Breast epithelium (tissue), 4 donors: ENCODE results near the gene ARHGEF17. TPM values are rescaled to one million over a fixed set of nuclear protein-coding genes. Genes with fewer than 3 reads are reported as not detected.

Experiments used
- DNase-seq, 2 donors: peaks; one replicate each; pipeline ENCODE4 v3.0.0-alpha.2; 2019; ENCODE audit warnings: low spot score in 2 of 2
- H3K27ac ChIP-seq, 2 donors: fragments of 200-600 bp; sonication (generic) in 1 of 2; one replicate each; pipeline ENCODE4 v1.5.1; 2016 to 2019; ENCODE audit warnings: mild to moderate bottlenecking in 1 of 2
- H3K27me3 ChIP-seq, 2 donors: fragments of 200-600 bp; sonication (generic) in 1 of 2; one replicate each; pipeline versions ENCODE4 v1.5.1 to v1.6.0; 2017 to 2019; ENCODE audit warnings: control low read depth in 1 of 2, mild to moderate bottlenecking in 1 of 2
- H3K36me3 ChIP-seq: fragments of 200-600 bp; one replicate; pipeline ENCODE4 v1.5.1; 2019
- H3K4me1 ChIP-seq, 2 donors: fragments of 200-600 bp; sonication (generic); one replicate each; pipeline ENCODE4 v1.5.1; 2016 to 2019; ENCODE audit warnings: control low read depth in 1 of 2
- H3K4me3 ChIP-seq, 3 donors: fragments of 200-600 bp; sonication (generic); 1 replicate in 2 of 3; 2 replicates in 1 of 3; pipeline ENCODE4 v1.5.1; 2016 to 2019; ENCODE audit warnings: mild to moderate bottlenecking in 3 of 3, moderate library complexity in 2 of 3
- H3K9me3 ChIP-seq, 2 donors: fragments of 200-600 bp; sonication (generic) in 1 of 2; one replicate each; pipeline ENCODE4 v1.5.1; 2016 to 2019; ENCODE audit warnings: control low read depth in 1 of 2
- POLR2A ChIP-seq: fragments of 450-650 bp; IDR thresholded peaks from one replicate; pipeline ENCODE4 v1.6.1; 2016; ENCODE audit warnings: antibody characterized with exemption, mild to moderate bottlenecking, moderate library complexity
- POLR2AphosphoS5 ChIP-seq, 3 donors: sonication (generic); formaldehyde crosslinking; IDR thresholded peaks; one replicate each; pipeline ENCODE4 v1.6.1; 2017; ENCODE audit warnings: antibody characterized with exemption in 3 of 3
- intact Hi-C: fragments of 100-400 bp; cut with DNase I; formaldehyde crosslinking; loops from one replicate; pipeline ENCODE4 v1.15.1; 2023; ENCODE audit warnings: low total_unique reads
- total RNA-seq, 3 donors: library from RNA; depleted of rRNA; stranded (reverse); fragments of >200 nt; gene quantifications; one replicate each; pipeline ENCODE4 v1.1.0, GENCODE V29; 2016
- TF ChIP-seq, protein P1 (sequence below), 3 donors: fragments of 450-650 bp; IDR thresholded peaks; one replicate each; pipeline ENCODE4 v1.5.1; 2016 to 2017; ENCODE audit warnings: antibody characterized with exemption in 3 of 3, mild to moderate bottlenecking in 3 of 3, moderate library complexity in 3 of 3

The ARHGEF17 gene
- total RNA-seq, 3 donors from 2014 or later: 28.8 to 54.7 (median 38.2) TPM

DNA sequence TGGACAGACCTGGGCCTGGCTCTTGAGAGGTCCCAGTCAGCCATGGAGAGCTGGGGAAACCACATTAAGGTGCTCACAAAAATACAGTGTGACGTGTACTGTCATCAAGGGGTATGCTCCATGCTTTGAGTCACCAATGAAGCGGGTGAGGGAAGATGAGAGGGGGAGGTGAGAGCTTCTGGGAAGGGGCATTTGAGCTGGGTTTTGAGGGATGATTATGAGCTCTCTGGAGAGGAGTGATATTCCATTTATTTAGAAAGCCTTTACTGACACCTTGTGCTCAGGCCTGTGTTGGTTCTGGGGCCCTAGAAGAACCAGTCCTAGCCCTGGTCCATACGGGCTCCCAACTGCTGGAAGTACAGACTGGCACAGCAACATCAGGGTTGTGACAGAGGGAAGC lies 10.4 kb upstream of the ARHGEF17 start:
- Histone ChIP-seq H3K27ac (no peak overlapping the region), H3K27me3 (no peaks in the 10 kb centered on the region), H3K4me3 (no peak overlapping the region), H3K4me1 (no peaks in the 10 kb centered on the region), H3K36me3 (no peaks in the 10 kb centered on the region), H3K9me3 (no peaks in the 10 kb centered on the region)
- no peak for DNase-seq
- TF ChIP-seq, protein P1, sequence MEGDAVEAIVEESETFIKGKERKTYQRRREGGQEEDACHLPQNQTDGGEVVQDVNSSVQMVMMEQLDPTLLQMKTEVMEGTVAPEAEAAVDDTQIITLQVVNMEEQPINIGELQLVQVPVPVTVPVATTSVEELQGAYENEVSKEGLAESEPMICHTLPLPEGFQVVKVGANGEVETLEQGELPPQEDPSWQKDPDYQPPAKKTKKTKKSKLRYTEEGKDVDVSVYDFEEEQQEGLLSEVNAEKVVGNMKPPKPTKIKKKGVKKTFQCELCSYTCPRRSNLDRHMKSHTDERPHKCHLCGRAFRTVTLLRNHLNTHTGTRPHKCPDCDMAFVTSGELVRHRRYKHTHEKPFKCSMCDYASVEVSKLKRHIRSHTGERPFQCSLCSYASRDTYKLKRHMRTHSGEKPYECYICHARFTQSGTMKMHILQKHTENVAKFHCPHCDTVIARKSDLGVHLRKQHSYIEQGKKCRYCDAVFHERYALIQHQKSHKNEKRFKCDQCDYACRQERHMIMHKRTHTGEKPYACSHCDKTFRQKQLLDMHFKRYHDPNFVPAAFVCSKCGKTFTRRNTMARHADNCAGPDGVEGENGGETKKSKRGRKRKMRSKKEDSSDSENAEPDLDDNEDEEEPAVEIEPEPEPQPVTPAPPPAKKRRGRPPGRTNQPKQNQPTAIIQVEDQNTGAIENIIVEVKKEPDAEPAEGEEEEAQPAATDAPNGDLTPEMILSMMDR (IDR thresholded peaks at IDR 0.05): no peak
- intact Hi-C loops: no loop called here

DNA sequence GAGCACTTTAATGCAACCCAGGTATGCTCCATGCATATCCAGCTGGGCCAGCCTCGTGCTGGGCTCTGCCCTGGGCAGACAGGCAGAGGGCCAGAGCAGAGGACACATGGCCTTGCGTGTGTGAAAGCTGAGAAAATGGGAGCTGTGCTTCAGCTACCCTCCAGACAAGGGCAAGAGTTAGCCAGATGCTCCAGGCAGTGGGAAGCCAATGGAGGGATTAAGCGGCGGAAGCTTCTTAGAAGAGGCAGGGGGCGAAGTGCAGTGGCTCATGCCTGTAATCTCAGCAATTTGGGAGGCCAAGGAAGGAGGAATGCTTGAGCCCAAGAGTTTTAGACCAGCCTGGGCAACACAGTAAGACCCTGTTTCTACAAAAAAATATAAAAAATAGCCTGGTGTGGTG lies 9.8 kb upstream of the ARHGEF17 start:
- intact Hi-C loops: no loop called here
- Histone ChIP-seq H3K36me3 (no peaks in the 10 kb centered on the region), H3K9me3 (no peaks in the 10 kb centered on the region), H3K4me3 (no peak overlapping the region), H3K27ac (no peak overlapping the region), H3K4me1 (no peaks in the 10 kb centered on the region), H3K27me3 (no peaks in the 10 kb centered on the region)
- no peak for DNase-seq
- TF ChIP-seq POLR2A (no peak), POLR2AphosphoS5 (IDR thresholded peaks at IDR 0.05) (no peak)
- TF ChIP-seq, protein P1 (IDR thresholded peaks at IDR 0.05): no peak

DNA sequence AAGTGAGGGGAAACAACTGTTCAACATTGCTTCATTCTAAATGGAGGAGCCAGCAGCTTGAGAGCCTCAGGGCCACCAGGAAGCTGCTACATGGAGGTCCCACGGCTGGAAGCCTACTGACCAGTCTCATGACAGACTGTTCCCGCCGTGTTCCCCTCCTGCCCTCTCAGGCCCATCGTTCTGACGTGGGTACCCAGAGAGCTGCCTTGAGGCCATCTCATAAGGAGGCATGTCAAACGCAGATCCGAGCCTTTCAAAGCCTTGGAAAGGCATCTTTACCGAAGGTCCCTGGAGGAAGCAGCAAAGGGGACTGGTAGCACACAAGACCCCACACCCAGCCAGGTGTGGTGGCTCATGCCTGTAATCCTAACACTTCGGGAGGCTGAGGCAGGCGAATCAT lies 8.3 kb upstream of the ARHGEF17 start:
- no peaks in the 10 kb centered on the region for H3K9me3 ChIP-seq
- no peak overlapping the region for H3K27ac ChIP-seq
- no peaks in the 10 kb centered on the region for H3K27me3 ChIP-seq
- TF ChIP-seq POLR2A: no peak
- TF ChIP-seq, protein P1 (IDR thresholded peaks at IDR 0.05): no peak
- no peak for DNase-seq
- H3K4me1 ChIP-seq: no peaks in the 10 kb centered on the region
- no peaks in the 10 kb centered on the region for H3K36me3 ChIP-seq
- no peak overlapping the region for H3K4me3 ChIP-seq
- intact Hi-C loops: no loop called here

DNA sequence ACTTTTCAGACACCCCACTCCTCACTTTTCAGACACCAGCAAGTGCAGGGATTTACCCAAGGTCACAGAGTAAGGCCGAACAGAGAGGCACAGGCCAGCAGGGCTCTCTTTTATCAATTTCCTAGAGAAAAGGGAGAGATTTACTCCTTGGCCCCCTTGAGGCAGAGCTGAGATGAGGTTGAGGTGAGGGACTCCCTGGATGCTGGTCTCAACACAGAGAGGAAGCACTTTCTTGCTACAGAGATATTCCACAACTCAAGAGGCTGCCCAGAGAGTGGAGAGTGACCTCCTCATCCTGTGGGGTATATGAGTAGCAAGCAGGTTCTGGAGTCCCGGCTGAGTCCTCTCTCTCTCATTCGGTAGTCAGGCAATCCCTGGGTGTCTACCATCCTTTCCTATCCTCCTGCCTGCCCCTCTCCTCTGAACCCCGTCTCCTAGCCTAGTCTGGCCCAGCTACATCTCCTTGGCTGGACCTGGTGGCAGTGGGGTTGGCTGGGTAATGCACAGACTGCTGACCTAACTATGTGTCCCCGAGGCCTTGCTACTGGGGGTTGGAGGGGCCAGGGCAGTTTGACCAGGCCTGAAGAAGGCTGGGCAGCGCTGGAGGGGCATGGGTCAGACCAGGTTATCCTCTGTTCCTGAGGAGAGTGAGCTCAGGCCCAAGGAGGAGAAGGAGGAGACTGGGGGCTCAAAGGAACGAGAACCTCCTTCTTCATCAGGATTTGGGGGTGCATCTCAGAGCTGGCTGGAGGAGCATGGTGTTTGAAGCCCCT lies 1.8 kb upstream of the ARHGEF17 start:
- Histone ChIP-seq H3K27me3 (no peaks in the 10 kb centered on the region), H3K9me3 (no peaks in the 10 kb centered on the region), H3K4me1 (peaks cover 0 to 7% of the 10 kb centered on the region in 2 donors), H3K36me3 (no peaks in the 10 kb centered on the region), H3K4me3 (no peak overlapping the region), H3K27ac (peak overlapping the region; percentile 99)
- intact Hi-C loops: no loop called here
- no peak for DNase-seq
- no peak for TF ChIP-seq POLR2A
- TF ChIP-seq, protein P1 (IDR thresholded peaks at IDR 0.05): no peak
- TF ChIP-seq POLR2AphosphoS5 (IDR thresholded peaks at IDR 0.05): no peak

DNA sequence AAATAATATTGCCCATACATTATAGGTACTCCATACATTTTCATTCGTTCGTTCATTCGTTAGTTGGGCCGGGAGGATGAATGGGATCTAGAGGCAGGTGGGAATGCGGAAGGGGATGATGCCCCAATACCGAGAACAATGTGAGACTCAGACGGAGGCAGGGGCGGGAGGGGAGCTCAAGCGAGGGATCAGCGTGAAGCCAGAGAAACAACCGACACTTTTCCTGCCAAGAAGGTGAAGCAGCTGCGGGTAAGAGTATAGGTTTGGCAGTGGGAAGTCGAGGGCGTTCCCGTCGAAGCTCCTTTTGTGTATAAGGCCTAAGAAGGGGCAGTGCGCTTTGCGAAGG lies 1.1 kb upstream of the ARHGEF17 start:
- intact Hi-C loops: no loop called here
- Histone ChIP-seq H3K27me3 (no peaks in the 10 kb centered on the region), H3K4me3 (peak overlapping the region; percentile 68 to 82 (median 81)), H3K36me3 (no peaks in the 10 kb centered on the region), H3K9me3 (no peaks in the 10 kb centered on the region), H3K4me1 (peaks cover under 1 to 12% of the 10 kb centered on the region in 2 donors), H3K27ac (peak overlapping the region; percentile 99)
- no peak for DNase-seq
- TF ChIP-seq POLR2A: no peak
- TF ChIP-seq, protein P1 (IDR thresholded peaks at IDR 0.05): no peak
- TF ChIP-seq POLR2AphosphoS5 (IDR thresholded peaks at IDR 0.05): peak in 1 of 3 donors; percentile 31
